ENCODE data around the gene SLC9C1.

The SLC9C1 gene

GRCh38 chr3:112111785-112112402 lies 182.1 kb downstream of the SLC9C1 start:
- DNase-seq (ENCODE audit: low read depth), result peak; percentile 33

DNA sequence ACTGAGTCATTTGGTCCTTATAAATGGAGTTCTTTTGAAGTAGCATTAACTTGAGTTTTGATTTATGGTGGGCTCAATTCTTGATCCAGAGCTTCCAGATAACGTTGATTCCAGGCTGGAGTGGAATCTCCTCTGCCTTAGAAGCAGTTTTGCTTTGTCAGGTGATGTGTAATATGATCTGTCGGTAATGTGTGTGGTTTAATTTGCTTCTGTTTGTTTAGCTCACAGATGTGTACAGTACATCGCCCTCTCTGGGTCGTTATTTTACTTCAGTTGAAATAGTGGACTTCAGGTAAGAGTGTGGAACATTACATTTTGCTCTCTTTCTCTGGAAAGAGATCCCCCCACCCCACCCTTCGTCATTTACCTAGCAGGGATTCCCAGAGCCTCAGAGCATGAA lies 184.7 kb downstream of the SLC9C1 start:
- DNase-seq (ENCODE audit: low read depth), result no peak

- no peak for DNase-seq (ENCODE audit: low read depth)
These were observed 189.2 kb downstream of the SLC9C1 start for GRCh38 chr3:112104774-112105173.

- no peak for DNase-seq (ENCODE audit: low read depth)
These were observed 192.1 kb downstream of the SLC9C1 start for GRCh38 chr3:112101916-112102315.

GRCh38 chr3:112097378-112097777 lies 196.6 kb downstream of the SLC9C1 start:
- DNase-seq (ENCODE audit: low read depth), result no peak

GRCh38 chr3:112096176-112096575 lies 197.8 kb downstream of the SLC9C1 start:
- DNase-seq (ENCODE audit: low read depth), result no peak

DNA sequence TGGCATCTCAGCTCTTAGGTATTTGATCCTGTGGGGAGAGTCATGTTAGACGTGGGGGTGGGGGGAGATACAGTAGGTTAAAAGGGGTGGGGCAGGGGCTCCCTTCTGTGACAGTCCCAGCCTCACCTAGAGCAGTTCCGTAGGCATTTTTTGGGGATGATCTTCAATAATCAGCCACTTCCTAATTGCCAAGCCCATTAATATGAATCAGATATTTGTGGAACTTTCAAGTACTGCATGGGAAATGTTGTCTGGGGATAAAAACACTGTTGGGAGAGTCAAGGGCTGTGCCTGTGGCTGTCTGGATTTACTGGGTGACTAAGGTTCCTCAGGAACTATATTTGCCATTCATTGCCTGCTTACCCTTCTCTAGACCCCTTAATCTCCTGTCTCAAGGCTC lies 198.3 kb downstream of the SLC9C1 start:
- no peak for DNase-seq (ENCODE audit: low read depth)

DNA sequence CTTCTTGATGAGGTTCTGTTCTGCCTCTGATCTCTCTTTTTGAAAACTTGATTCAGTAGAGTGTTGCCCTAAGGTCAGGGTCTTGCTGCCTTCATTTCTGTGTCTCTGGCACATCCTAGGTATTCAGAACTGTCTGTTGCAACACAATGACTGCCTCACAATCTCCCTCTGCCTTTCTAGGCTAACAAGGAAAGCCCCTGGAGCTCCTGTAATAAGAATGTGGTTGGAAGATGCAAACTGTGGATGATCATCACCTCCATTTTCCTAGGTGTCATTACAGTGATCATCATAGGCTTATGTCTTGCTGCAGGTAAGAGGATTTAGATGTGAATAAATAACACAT lies 200.9 kb downstream of the SLC9C1 start:
- DNase-seq (ENCODE audit: low read depth), result no peak

- DNase-seq (ENCODE audit: low read depth), result no peak
These were observed 201.4 kb downstream of the SLC9C1 start for GRCh38 chr3:112092496-112093179.

- no peak for DNase-seq (ENCODE audit: low read depth)
These were observed 203.0 kb downstream of the SLC9C1 start for GRCh38 chr3:112090887-112091586.

All from activated T-cell treated with anti-CD3 and anti-CD28 coated beads for 1 hour (primary cell).